ENCODE data around the gene KDM4D.
"Not testable (repeated sequence)": the region's sequence is repeated elsewhere in the genome, so short reads cannot be mapped to it uniquely, and the experiment has no call there.

KDM4D gene

GRCh38 chr11:94926698-94927237, 46.7 kb upstream of the KDM4D start:
- Histone ChIP-seq H3K79me1 (ENCODE audit: low read length) (no peaks in the 10 kb centered on the region), H3K4ac (ENCODE audit: low read depth, low read length) (no peak overlapping the region), H2BK15ac (replicated peaks; ENCODE audit: low read depth) (no peak overlapping the region), H4K5ac (ENCODE audit: low read length) (peak overlapping the region; percentile 28), H3K9ac (ENCODE audit: low read length) (no peak overlapping the region), H2AK5ac (ENCODE audit: low read length) (no peak overlapping the region), H3K27me3 (ENCODE audit: insufficient read depth, low read length, poor library complexity) (no peaks in the 10 kb centered on the region), H3K23ac (ENCODE audit: low read length) (no peak overlapping the region), H4K8ac (ENCODE audit: low read depth, low read length) (no peak overlapping the region), H2BK120ac (ENCODE audit: low read depth, low read length) (no peak overlapping the region), H3K79me2 (ENCODE audit: control insufficient read depth, insufficient read depth, low read length) (no peaks in the 10 kb centered on the region), H3K36me3 (ENCODE audit: control insufficient read depth, insufficient read depth, low read length) (no peaks in the 10 kb centered on the region), H3K4me2 (ENCODE audit: low read length) (no peak overlapping the region), H3K4me1 (ENCODE audit: control insufficient read depth, low read depth, low read length) (peaks cover 12% of the 10 kb centered on the region), H3K56ac (ENCODE audit: low read length) (no peak overlapping the region), H3K4me3 (ENCODE audit: low read length) (no peak overlapping the region), H3K18ac (ENCODE audit: low read length) (no peak overlapping the region), H2BK5ac (ENCODE audit: low read length) (no peak overlapping the region), H3K27ac (ENCODE audit: low read depth, low read length) (no peak overlapping the region)
- WGBS (ENCODE audit: extremely low coverage, insufficient coverage, low lambda C conversion rate) = no CpG with 5 or more reads among the region's 6 CpGs
- peak; percentile 73 for DNase-seq

- no peak overlapping the region for H3K18ac ChIP-seq (ENCODE audit: low read length)
- no peak overlapping the region for H2BK5ac ChIP-seq (ENCODE audit: low read length)
- no peaks in the 10 kb centered on the region for H3K36me3 ChIP-seq (ENCODE audit: control insufficient read depth, insufficient read depth, low read length)
- H3K4me3 ChIP-seq (ENCODE audit: low read length) = no peak overlapping the region
- peaks cover 10% of the 10 kb centered on the region for H3K4me1 ChIP-seq (ENCODE audit: control insufficient read depth, low read depth, low read length)
- no peak overlapping the region for H3K27ac ChIP-seq (ENCODE audit: low read depth, low read length)
- H4K5ac ChIP-seq (ENCODE audit: low read length) = no peak overlapping the region
- H3K56ac ChIP-seq (ENCODE audit: low read length) = no peak overlapping the region
- no peak overlapping the region for H3K9ac ChIP-seq (ENCODE audit: low read length)
- H3K79me1 ChIP-seq (ENCODE audit: low read length) = no peaks in the 10 kb centered on the region
- no peak for DNase-seq
- no peak overlapping the region for H3K4me2 ChIP-seq (ENCODE audit: low read length)
- H4K8ac ChIP-seq (ENCODE audit: low read depth, low read length) = no peak overlapping the region
- H2BK15ac ChIP-seq (replicated peaks; ENCODE audit: low read depth) = no peak overlapping the region
- H3K79me2 ChIP-seq (ENCODE audit: control insufficient read depth, insufficient read depth, low read length) = no peaks in the 10 kb centered on the region
- no CpG with 5 or more reads among the region's 1 CpG for WGBS (ENCODE audit: extremely low coverage, insufficient coverage, low lambda C conversion rate)
- no peak overlapping the region for H3K23ac ChIP-seq (ENCODE audit: low read length)
- H3K27me3 ChIP-seq (ENCODE audit: insufficient read depth, low read length, poor library complexity) = no peaks in the 10 kb centered on the region
- H3K4ac ChIP-seq (ENCODE audit: low read depth, low read length) = no peak overlapping the region
- H2AK5ac ChIP-seq (ENCODE audit: low read length) = no peak overlapping the region
- H2BK120ac ChIP-seq (ENCODE audit: low read depth, low read length) = no peak overlapping the region
Measured at GRCh38 chr11:94928117-94928990, 45.2 kb upstream of the KDM4D start.

- not testable (repeated sequence) for H3K27me3 ChIP-seq (ENCODE audit: insufficient read depth, low read length, poor library complexity); H3K56ac ChIP-seq (ENCODE audit: low read length); H3K36me3 ChIP-seq (ENCODE audit: control insufficient read depth, insufficient read depth, low read length); H3K79me2 ChIP-seq (ENCODE audit: control insufficient read depth, insufficient read depth, low read length); H3K9ac ChIP-seq (ENCODE audit: low read length); H3K27ac ChIP-seq (ENCODE audit: low read depth, low read length); H4K5ac ChIP-seq (ENCODE audit: low read length); H4K8ac ChIP-seq (ENCODE audit: low read depth, low read length); H3K18ac ChIP-seq (ENCODE audit: low read length); H3K4me1 ChIP-seq (ENCODE audit: control insufficient read depth, low read depth, low read length); DNase-seq; H2BK120ac ChIP-seq (ENCODE audit: low read depth, low read length); H2AK5ac ChIP-seq (ENCODE audit: low read length); H2BK15ac ChIP-seq (replicated peaks; ENCODE audit: low read depth); H3K79me1 ChIP-seq (ENCODE audit: low read length); H3K23ac ChIP-seq (ENCODE audit: low read length); H3K4me2 ChIP-seq (ENCODE audit: low read length); H3K4ac ChIP-seq (ENCODE audit: low read depth, low read length); H2BK5ac ChIP-seq (ENCODE audit: low read length); H3K4me3 ChIP-seq (ENCODE audit: low read length)
Measured at GRCh38 chr11:94932072-94932471, 41.4 kb upstream of the KDM4D start.

GRCh38 chr11:94932503-94932902, 41.0 kb upstream of the KDM4D start:
- Histone ChIP-seq H3K23ac (ENCODE audit: low read length) (no peak overlapping the region), H3K27ac (ENCODE audit: low read depth, low read length) (no peak overlapping the region)
- DNase-seq = no peak

GRCh38 chr11:94933223-94934130, 40.0 kb upstream of the KDM4D start:
- Histone ChIP-seq H4K8ac (ENCODE audit: low read depth, low read length) (no peak overlapping the region), H2BK5ac (ENCODE audit: low read length) (no peak overlapping the region), H3K79me2 (ENCODE audit: control insufficient read depth, insufficient read depth, low read length) (no peaks in the 10 kb centered on the region), H3K4me2 (ENCODE audit: low read length) (no peak overlapping the region), H2BK15ac (replicated peaks; ENCODE audit: low read depth) (no peak overlapping the region), H3K79me1 (ENCODE audit: low read length) (no peaks in the 10 kb centered on the region), H2AK5ac (ENCODE audit: low read length) (no peak overlapping the region), H3K18ac (ENCODE audit: low read length) (no peak overlapping the region), H3K23ac (ENCODE audit: low read length) (no peak overlapping the region), H4K5ac (ENCODE audit: low read length) (no peak overlapping the region), H3K36me3 (ENCODE audit: control insufficient read depth, insufficient read depth, low read length) (no peaks in the 10 kb centered on the region), H2BK120ac (ENCODE audit: low read depth, low read length) (no peak overlapping the region), H3K27ac (ENCODE audit: low read depth, low read length) (no peak overlapping the region), H3K4me1 (ENCODE audit: control insufficient read depth, low read depth, low read length) (no peaks in the 10 kb centered on the region), H3K4me3 (ENCODE audit: low read length) (no peak overlapping the region), H3K27me3 (ENCODE audit: insufficient read depth, low read length, poor library complexity) (no peaks in the 10 kb centered on the region), H3K56ac (ENCODE audit: low read length) (no peak overlapping the region), H3K4ac (ENCODE audit: low read depth, low read length) (no peak overlapping the region), H3K9ac (ENCODE audit: low read length) (no peak overlapping the region)
- no CpG with 5 or more reads among the region's 5 CpGs for WGBS (ENCODE audit: extremely low coverage, insufficient coverage, low lambda C conversion rate)
- no peak for DNase-seq

More at GRCh38 chr11:94932503-94932902, 41.0 kb upstream of the KDM4D start:
- Histone ChIP-seq H3K4ac (ENCODE audit: low read depth, low read length) (no peak overlapping the region), H3K4me1 (ENCODE audit: control insufficient read depth, low read depth, low read length) (no peaks in the 10 kb centered on the region), H3K36me3 (ENCODE audit: control insufficient read depth, insufficient read depth, low read length) (no peaks in the 10 kb centered on the region), H2BK15ac (replicated peaks; ENCODE audit: low read depth) (no peak overlapping the region), H2BK5ac (ENCODE audit: low read length) (no peak overlapping the region), H3K27me3 (ENCODE audit: insufficient read depth, low read length, poor library complexity) (no peaks in the 10 kb centered on the region), H3K56ac (ENCODE audit: low read length) (no peak overlapping the region), H3K9ac (ENCODE audit: low read length) (no peak overlapping the region), H2AK5ac (ENCODE audit: low read length) (no peak overlapping the region), H3K79me1 (ENCODE audit: low read length) (no peaks in the 10 kb centered on the region), H4K8ac (ENCODE audit: low read depth, low read length) (no peak overlapping the region), H4K5ac (ENCODE audit: low read length) (no peak overlapping the region), H3K4me2 (ENCODE audit: low read length) (no peak overlapping the region), H2BK120ac (ENCODE audit: low read depth, low read length) (no peak overlapping the region), H3K18ac (ENCODE audit: low read length) (no peak overlapping the region), H3K4me3 (ENCODE audit: low read length) (no peak overlapping the region), H3K79me2 (ENCODE audit: control insufficient read depth, insufficient read depth, low read length) (no peaks in the 10 kb centered on the region)
- WGBS (ENCODE audit: extremely low coverage, insufficient coverage, low lambda C conversion rate) = no CpG with 5 or more reads among the region's 5 CpGs
